Stimulated activated CD4-positive, alpha-beta T cell treated with anti-CD3 and anti-CD28 coated beads, TNF-alpha, amount 100 ng/mL, for 48 hours (primary cell): Measurements from ENCODE around the gene SPHK2.
"Not testable (repeated sequence)": the region's sequence is repeated elsewhere in the genome, so short reads cannot be mapped to it uniquely, and the experiment has no call there.

Experiments
- DNase-seq, 3 donors: peaks; one replicate each; pipeline ENCODE4 v3.0.0-alpha.2; 2020; ENCODE audit warnings: low read depth in 3 of 3

Gene SPHK2

DNA sequence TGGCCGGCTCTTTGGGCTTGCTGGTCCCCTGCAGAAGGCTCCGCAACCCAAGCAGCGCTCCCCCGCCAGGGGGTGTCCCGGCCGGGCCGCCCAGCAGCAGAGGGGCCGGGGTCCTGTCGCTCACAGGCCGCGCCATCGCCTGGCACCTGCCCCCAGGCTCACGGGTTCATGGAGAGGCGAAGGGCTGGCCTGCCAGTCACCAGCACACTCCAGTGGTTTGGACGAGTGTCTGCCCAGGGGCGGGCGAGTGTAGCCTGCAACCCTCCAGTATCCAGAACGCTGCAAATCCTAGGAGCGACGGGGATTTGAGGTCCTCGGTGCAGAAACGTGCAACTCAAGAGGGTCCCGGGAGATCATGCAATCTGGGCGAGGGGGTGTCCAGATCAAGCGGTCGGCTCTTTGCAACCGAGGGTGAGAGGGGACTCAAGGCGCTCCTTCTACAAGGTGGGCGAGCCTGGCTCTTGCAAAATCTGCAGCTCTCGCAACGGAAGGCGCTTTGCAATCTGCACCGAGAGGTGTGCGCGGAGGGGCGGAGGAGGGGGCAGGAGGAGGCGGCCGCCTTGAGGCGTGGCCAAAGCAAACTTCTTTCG lies 17.6 kb downstream of the SPHK2 start, which contains the start of gene DBP:
DBP (minus strand) TSS at position 521 of the 590 bp plus-strand sequence; CDS start at position 136, 385 bp downstream.
- DNase-seq: peak in 1 of 3 donors; percentile 29

DNA sequence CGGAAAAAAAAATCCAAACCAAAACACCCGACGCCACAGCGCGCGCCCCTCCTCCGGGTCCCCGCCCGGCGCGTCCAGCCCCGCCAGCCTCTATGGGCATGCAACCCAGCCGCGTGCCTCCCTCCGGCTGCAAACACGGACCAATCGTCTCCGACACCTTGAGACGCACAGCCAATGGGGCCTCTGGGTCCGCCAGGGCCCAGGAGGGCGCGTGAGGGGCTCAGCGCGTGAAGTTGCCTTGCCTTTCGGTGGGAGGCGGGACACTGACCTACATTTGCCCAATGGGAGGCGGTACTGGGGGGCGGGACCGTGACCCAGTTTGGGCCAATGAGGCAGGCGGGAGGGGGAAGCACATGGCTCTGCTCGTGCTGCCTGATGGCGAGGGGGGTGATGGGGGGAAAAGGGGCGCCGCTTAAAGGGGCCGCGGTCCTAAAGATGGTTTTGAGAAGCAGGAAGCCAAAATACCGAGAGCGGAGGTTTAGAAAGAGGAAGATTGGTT lies 18.2 kb downstream of the SPHK2 start:
- peak; percentile 93 to 99 (median 97) for DNase-seq

DNA sequence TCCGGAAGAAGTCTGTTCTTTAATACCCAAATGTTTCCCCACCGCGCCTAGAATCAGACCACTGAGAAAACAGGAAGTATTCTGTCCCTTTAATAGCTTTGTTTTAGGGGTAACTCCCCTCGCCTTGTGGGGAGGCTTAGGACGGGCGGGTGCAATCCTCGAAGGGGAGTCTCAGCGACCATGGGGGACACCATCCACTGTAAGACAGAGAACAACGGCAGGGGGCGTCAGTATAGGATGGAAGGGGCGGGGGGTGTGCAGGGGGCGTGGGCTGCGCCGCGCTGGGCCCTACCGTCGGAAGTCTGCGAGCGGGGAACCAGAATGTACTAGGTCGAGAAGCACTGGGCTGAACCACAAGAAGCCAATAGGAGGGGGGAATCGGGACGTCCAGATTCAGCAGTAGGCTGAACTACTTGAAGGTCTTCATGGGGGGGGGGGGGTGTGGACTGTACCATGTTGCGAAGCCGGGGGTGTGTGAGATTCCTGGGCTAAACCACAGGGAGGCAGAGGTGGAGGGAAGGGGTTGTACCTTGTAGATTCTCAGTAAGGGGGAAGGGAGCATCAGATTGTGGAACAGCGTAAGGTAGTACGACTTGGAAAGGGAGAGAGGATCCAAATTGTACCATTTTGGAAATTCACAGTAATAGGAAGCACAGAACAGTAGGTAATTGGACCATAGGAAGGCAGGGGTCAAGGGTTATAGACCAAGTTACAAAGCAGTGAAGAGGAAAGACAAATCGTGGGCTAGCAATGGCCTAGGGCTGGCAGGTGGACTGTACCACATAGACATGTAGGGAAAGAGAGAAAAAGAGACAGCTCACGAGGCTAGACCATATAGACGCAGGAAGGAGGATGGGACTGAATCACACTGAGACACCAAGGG lies 18.9 kb downstream of the SPHK2 start:
- peak in 2 of 3 donors; percentile 63 to 72 for DNase-seq

DNA sequence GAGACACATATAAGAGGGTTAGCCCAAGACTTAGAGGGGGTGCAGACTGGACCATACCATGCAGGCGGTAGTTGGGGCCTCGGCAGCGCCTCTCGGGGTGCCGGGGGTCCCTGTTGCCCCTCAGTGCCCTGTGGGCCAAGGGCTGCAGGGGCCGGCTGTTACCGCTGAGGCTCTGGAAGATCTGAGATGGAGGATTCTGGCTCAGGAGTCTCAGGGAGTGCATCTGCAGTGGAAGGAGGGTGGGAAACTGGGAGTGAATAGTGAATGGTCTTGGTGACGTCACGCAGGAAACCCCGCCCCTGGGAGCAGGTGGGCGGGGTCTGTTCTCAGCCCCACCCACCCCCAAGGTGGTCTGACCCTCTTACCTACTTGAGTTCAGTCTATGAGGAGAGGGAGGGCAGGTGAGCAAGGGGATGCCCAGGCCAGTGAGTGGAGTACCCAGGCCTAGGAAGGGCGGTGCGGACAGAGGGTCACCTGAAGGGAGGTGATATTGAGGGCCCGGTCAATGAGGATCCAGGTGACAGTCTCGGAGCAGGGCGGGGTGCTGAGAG lies 19.6 kb downstream of the SPHK2 start:
- no peak for DNase-seq

DNA sequence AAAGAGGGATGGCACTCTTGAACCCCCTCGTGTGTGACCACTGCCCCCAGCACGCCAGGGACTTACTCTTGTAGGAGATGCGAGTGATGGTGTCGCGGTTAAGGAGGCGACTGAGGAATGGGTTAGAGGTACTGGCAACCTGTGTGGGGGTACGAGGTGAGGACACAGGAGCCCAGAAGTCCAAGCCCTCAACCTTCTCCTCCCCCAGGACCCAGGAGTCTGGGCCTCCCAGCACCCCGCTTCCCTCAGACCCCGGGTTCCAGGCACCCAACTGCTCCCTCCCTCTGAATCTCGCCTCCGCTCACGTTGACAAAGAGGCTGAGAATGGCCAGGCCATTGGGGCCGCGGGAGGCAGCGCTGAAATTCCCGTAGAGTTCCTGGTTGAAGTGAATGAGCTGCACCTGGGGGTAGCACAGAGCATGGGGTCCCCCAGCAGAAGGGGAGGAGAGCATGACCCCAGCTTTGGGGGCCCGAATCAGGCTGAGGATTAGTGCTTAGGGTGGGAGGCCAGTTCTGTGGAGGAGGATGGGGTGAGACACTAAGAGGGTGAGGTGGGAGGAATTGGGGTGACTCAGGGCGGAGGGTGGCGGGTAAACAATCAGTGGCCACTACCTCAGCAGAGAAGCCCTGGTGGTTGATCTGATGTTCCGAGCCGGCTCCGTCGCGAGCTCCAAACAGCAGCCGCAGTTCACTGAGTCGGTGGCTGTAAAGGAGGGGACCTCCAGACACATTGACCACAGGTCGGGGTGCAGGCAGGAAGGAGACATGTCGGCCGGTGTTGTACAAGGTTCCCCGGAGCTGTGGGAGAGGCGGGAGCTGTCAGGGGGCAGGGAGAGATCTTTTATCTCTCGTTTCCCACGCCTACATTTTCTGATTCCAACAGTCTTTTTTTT lies 20.4 kb downstream of the SPHK2 start:
- no peak for DNase-seq

DNA sequence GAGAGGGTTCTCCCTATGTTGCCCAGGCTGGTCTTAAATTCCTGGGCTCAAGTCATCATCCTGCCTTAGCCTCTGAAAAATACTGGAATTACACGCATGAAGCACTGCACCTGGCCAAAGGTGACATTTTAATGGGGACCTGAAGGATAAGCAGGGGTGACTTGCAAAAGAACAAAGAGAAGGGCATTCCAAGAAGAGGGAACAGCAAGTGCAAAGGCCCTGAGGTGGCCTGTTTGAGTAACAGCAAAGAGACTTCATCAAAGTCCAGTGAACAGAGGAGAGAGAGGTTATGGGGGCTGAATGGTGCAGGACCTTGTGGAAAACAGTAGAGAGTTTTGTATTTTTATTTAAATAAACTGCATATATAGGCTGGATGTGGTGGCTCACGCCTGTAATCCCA lies 22.5 kb downstream of the SPHK2 start:
- DNase-seq: no peak

DNA sequence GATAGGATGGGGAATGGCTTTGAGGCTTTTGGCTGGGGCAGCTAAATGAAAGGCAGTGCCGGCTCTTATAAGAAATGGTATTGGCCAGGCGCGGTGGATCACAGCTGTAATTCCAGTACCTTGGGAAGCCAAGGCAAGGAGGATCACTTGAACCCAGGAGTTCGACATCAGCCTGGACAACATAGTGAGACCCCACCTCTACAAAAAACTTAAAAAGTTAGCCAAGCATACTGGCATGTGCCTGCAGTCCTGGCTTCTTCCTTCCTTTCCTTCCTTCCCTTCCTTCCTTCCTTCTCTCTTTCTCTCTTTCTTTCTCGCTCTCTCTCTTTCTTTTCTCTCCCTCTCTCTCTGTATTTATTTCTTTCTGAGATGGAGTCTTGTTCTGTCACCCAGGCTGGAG lies 23.6 kb downstream of the SPHK2 start:
- DNase-seq: no peak

DNA sequence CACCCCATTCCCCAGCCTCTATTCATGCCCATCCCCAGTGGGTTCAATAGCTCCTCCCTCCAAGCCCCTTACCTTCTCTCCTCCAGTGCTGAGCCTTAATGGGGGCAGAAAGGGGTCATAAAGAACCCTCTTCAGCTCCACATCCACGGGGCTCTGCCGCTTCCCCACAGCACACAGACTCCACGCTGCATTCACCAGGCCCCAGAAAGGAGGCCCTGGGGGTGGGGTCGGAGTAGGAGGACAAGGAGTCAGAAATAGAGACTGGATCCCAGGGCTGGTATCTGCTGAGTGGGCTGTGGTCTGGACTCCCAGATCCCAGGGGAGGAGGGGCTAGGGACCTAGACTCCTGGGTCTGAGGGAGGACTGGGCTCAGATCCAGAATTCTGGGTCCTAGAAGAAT lies 25.0 kb downstream of the SPHK2 start:
- no peak for DNase-seq

DNA sequence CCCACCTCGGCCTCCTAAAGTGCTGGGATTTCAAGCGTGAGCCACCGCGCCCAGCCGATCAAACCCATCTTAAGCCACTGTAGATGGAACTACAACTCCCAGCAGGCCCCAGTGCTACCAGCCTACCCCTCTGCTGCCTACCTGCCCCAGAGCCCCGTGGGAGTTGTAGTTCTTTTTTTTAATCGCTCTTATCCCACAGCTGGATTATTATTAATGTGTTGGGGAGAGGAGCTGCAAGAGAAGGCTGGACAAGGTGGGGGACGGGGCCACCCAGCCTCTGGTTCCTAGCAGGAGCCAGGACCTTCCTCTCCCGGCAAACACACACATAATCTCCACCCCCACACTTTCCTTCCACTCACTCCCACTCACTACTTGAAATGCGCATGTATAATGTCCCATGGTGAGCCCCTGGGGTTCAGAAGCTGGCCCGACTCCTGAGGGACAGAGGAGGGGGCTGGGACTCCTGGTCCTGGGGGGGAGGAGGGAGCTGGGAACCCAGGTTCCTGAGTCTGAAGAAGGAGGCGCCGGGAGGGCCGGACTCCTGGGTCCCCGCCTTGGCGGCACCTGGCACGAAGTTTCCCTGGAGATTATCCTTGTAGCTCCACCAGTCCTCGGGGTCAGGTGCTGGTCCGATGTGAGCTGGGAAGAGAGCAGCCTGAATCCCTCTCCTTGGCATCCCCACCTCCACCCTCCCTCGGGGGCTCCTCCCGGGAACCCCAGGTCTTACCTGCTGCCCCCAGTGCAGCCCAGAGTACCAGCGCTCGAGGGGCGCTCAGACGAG lies 25.7 kb downstream of the SPHK2 start:
- DNase-seq: peak; percentile 54 to 64 (median 62)

DNA sequence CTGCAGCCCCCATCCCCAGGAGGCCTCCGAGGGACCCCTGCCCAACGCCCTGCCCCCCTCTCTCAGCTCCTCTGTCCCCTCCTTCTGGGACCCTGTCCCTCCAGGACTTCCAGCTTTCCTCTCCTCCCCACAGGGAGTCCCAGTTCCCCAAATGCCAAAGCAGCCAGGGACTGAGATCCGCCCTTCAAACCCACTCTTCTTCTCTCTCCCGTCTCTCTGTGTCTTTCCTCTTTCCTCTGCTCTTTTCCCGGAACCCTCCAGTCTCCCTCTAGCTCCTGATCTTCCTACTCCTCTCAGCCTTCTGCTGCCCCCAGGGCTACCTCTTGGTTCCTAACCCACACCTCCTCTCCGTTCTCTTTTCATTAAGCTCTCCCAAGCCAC lies 26.3 kb downstream of the SPHK2 start:
- DNase-seq: no peak

DNA sequence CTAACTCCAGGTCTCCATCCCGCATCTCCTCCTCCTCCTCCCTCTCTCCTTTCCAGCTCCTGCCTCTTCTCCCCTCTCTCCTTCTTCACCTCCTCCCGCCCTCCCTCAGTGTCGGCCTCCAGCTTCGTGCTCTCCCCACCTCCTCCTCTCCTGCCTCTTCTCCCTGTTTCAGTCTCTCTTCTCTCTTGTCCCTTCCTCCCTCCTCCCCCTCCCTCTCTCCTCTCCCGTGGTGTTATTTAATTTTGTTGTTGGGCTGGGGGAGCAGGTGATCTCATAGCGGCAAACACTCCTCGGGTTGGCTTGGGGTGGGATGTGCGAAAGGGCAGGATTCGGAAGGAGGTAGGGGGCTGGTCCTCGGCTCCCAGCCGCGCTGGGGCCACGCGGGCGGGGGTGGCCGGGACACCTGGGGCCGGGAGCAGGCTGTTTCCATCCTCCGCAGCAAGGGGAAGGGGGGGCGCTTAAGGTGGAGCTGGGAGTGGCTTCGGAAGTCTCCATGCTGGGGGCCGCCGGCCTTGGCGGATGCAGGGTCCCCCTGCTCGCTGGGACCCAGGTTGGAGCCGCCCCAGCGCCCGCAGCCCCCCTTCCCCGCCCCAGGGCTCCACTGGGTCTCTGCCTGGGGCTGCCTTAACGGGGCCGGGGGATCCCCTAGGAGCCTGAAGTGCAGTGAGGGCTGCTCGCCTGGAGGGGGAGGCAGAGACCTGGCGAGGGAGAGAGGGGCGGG lies 26.9 kb downstream of the SPHK2 start, which contains the start of gene CA11:
CA11 (minus strand) TSS at position 187 of the 721 bp plus-strand sequence. CDS start 555 bp downstream, outside the sequence.
- DNase-seq: peak; percentile 79 to 90 (median 84)

DNA sequence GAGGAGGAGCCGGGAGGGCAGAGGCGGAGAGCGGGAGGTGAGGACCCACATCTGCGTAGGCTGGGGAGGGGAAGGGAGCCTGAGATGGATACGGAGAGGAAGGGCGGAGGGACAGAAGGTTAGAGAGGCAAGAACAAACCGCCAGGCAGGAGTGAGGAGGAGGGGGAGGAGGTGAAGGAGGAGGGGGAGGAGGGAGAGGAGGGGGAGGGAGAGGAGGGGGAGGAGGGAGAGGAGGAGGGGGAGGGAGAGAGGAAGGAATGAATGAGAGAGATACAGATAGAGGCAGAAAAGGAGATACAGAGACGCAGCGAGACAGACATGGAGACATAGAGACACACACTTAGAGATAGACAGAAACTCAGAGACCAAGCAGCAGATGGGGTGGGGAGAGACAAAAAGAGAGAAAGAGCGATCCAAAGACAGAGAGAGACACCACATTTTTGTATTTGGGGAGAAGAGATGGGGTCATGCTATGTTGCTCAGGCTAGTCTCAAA lies 27.5 kb downstream of the SPHK2 start:
- DNase-seq: no peak

DNA sequence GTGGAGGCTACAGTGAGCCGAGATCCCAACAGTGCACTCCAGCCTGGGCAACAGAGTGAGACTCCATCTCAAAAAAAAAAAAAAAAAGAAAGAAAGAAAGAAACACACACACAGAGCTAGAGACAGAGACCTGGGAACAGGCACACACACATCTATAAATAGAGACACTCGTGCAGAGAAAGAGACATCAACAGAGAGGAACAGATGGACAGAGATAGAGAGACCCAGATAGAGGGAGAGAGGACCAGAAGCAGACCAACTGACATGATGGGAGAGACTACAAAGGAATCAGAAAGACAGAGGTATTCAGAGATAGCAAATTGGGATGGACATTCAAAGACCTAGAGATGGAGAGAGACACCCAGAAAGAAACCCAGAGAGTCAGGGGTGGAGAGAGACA lies 28.8 kb downstream of the SPHK2 start:
- DNase-seq: no peak

DNA sequence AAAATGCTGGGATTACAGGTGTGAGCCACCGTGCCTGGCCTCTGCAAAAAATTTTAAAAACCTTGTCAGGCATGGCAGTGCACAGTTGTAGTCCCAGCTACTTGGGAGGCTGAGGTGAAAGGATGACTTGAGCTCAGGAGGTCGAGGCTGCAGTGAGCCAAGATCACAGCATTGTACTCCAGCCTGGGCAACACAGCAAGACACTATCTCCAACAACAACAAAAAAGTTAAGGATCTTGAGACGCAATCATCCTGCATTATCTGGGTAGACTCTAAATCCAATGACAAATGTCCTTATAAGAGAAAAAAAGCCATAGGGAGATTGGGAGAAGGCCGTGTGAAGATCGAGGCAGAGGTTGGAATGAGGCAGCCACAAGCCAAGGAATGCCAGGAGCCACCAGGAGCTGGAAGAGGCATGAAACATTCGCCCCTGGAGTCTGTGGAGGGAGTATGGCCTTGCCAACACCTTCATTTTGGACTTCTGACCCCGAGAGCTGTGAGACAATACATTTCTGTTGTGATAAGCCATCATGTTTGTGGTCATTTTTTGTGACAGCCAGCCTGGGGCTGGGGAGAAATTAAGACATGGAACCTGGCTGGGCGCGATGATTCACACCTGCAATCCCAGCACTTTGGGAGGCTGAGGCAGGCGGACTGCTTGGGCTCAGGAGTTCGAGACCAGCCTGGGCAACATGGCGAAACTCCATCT lies 31.8 kb downstream of the SPHK2 start:
- no peak for DNase-seq

DNA sequence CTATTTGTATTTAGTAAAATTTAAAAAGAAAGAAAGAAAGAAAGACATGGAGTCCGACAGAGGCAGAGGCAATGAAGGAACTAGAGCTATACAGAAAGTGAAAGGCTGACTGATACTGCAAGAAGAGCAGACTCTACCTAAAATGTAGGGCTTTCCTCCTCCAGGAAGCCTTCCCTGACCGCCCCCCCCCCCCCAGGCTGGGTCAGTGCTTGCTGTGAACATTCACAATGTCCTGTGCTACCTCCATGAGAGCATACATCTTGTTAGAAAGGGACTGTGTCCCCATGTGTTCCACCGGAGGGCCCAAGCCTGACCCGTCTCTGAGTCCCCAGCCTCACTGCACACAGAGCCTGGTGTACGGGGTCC lies 32.4 kb downstream of the SPHK2 start:
- DNase-seq: no peak

DNA sequence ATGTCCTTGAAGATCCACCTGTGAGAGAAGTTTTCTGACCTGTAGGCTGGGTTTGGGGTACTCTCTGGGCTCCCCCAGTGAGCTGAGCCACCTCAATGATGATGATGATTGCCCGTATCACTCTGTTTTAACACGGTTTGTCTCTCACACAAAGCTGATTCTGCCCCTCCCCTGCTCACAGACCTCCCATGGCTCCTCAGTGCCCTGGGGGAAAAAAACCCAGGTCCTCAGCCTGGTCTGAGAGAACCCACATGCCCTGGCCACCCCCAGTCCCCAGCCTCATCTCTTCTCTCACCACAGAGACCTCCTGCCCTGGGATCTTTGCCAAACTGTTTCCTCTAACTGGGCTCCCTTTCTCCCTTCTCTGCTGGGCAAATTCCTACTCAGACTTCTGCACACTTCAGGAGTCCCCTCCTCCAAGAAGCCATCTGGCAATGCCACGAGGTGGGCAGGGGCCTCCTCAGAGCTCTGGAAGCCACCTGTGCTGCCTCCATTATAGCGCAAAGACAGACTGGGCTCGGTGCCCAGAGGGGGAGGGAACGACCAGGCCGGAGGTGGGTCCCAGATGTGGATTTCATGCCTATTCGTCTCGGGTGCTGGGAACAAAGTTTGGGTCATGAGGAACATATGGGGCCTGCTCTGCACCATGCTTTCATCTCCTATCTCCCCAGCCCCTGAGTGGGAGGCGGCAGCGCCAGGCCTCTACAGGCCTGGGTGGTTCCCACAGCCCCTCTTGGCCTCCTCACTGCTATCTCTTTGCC lies 35.2 kb downstream of the SPHK2 start:
- DNase-seq: no peak

DNA sequence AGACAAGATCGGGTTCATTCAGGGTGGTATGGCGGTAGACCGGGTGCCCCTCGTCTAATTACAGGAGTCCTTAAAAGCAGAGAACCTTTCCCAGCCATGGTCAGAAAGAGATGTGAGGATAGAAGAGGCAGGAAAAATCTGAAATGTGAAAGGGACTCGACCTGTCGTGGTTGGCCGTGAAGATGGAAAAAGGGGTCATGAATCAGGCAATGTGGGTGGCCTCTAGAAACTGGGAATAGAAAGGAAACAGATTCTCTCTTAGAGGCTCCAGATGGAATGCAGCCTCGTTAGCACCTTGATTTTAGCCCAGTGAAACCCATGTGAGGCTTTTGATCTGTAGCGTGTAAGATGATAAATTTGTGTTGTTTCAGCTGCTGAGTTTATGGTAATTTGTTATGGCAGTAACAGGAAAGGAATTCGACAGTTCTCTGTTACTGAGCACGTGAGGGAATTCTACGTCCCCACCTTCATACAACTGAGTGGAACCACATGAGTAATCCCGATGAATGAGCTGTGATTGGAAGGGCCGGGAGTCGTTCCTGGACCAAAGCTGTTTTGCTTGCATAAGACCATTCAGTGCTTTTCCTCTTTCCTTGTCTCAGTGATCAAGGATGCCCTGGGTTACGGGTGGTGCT lies 37.7 kb downstream of the SPHK2 start:
- DNase-seq: no peak

DNA sequence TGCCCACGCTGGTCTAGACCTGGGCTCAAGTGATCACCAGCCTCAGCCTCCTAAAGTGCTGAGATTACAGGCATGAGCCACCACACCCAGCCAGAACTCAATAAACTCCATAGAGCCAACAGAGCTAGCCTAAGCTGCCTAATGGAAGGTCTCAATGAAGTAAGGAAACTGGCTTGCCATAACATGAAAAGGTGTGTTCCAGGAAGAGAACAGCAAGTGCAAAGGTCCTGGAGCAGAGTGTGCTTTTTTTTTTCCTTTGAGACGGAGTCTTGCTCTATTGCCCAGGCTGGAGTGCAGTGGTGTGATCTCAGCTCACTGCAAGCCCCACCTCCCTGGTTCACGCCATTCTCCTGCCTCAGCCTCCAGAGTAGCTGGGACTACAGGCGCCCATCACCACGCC lies 38.5 kb downstream of the SPHK2 start:
- not testable (repeated sequence) for DNase-seq
